HEK293 (cell line): ENCODE data around the gene TLE4.
"Not testable (repeated sequence)": the region's sequence is repeated elsewhere in the genome, so short reads cannot be mapped to it uniquely, and the experiment has no call there.

ENCODE experiments used
- CTCF ChIA-PET: fragments of 350-600 bp; formaldehyde crosslinking; extraction: SDS; loops from one replicate; lab custom pipeline; 2021; ENCODE audit warnings: antibody characterized with exemption; lab: Yijun Ruan, JAX
- POLR2A ChIA-PET: fragments of 300-600 bp; formaldehyde crosslinking; extraction: SDS; loops from one replicate; lab custom pipeline; 2020; ENCODE audit warnings: antibody characterized with exemption, inconsistent platforms; lab: Yijun Ruan, JAX
- H3K27ac ChIP-seq: fragments of 200-500 bp; sonication (Bioruptor generic); 2 replicates; pipeline ENCODE4 v1.5.1; 2014; ENCODE audit warnings: low read depth, low read length, control low read depth, inconsistent platforms; ENCODE audit errors: extremely low read depth
- H3K36me3 ChIP-seq, 2 experiments: fragments of 200-500 bp in 1 of 2; sonication (Bioruptor generic) in 1 of 2; 1 replicate in 1 of 2; 2 replicates in 1 of 2; pipeline ENCODE4 v1.5.1; 2014 to 2017; ENCODE audit warnings: inconsistent platforms in 2 of 2, low read length in 2 of 2; ENCODE audit not compliant: control insufficient read depth in 2 of 2, insufficient read depth in 1 of 2
- H3K4me1 ChIP-seq: fragments of 200-500 bp; sonication (Bioruptor generic); 2 replicates; pipeline ENCODE4 v1.5.1; 2014; ENCODE audit warnings: mild to moderate bottlenecking, low read length, inconsistent platforms; ENCODE audit not compliant: control insufficient read depth, insufficient read depth
- H3K4me3 ChIP-seq: 2 replicates; pipeline ENCODE4 v1.5.1; 2011; ENCODE audit warnings: low read depth, mild to moderate bottlenecking, control low read depth, low read length, moderate library complexity
- H3K9me3 ChIP-seq: fragments of 200-500 bp; sonication (Bioruptor generic); 2 replicates; pipeline ENCODE4 v1.5.1; 2014; ENCODE audit warnings: low read depth, low read length, inconsistent platforms; ENCODE audit not compliant: control insufficient read depth, insufficient read depth
- CTCF ChIP-seq: fragments of 450-650 bp; formaldehyde crosslinking; IDR thresholded peaks from 2 replicates; pipeline ENCODE4 v1.5.1; 2016; ENCODE audit warnings: missing biosample characterization, missing genetic modification characterization
- FEZF1 ChIP-seq: fragments of 450-650 bp; formaldehyde crosslinking; IDR thresholded peaks from 2 replicates; pipeline ENCODE4 v1.5.1; 2016; ENCODE audit warnings: missing biosample characterization, missing genetic modification characterization
- MYNN ChIP-seq: fragments of 450-650 bp; formaldehyde crosslinking; IDR thresholded peaks from 2 replicates; pipeline ENCODE4 v1.5.1; 2016; ENCODE audit warnings: missing biosample characterization, missing genetic modification characterization, borderline replicate concordance
- OSR2 ChIP-seq: fragments of 450-650 bp; formaldehyde crosslinking; IDR thresholded peaks from 2 replicates; pipeline ENCODE4 v1.5.1; 2016; ENCODE audit warnings: missing biosample characterization, missing genetic modification characterization
- PRDM6 ChIP-seq: fragments of 450-650 bp; formaldehyde crosslinking; IDR thresholded peaks from 2 replicates; pipeline ENCODE4 v1.5.1; 2017; ENCODE audit warnings: missing biosample characterization, missing genetic modification characterization
- SP7 ChIP-seq: fragments of 450-650 bp; formaldehyde crosslinking; IDR thresholded peaks from 2 replicates; pipeline ENCODE4 v1.5.1; 2016; ENCODE audit warnings: missing biosample characterization, missing genetic modification characterization
- TRIM28 ChIP-seq: IDR thresholded peaks from 2 replicates; pipeline ENCODE4 v1.6.1; 2011; ENCODE audit warnings: low read length, control low read depth, borderline replicate concordance
- ZBTB44 ChIP-seq: fragments of 450-650 bp; IDR thresholded peaks from 2 replicates; pipeline ENCODE4 v1.5.1; 2018; ENCODE audit warnings: missing biosample characterization, mild to moderate bottlenecking, missing genetic modification characterization
- ZEB2 ChIP-seq: fragments of 450-650 bp; formaldehyde crosslinking; IDR thresholded peaks from 2 replicates; pipeline ENCODE4 v1.5.1; 2016; ENCODE audit warnings: missing biosample characterization, missing genetic modification characterization
- ZNF112 ChIP-seq: fragments of 450-650 bp; formaldehyde crosslinking; IDR thresholded peaks from 2 replicates; pipeline ENCODE4 v1.5.0; 2017; ENCODE audit warnings: missing biosample characterization, missing genetic modification characterization
- ZNF146 ChIP-seq: fragments of 450-650 bp; formaldehyde crosslinking; IDR thresholded peaks from 2 replicates; pipeline ENCODE4 v1.5.1; 2016; ENCODE audit warnings: missing biosample characterization, missing genetic modification characterization
- ZNF341 ChIP-seq: fragments of 450-650 bp; formaldehyde crosslinking; IDR thresholded peaks from 2 replicates; pipeline ENCODE4; 2016; ENCODE audit warnings: low read depth, missing biosample characterization, missing genetic modification characterization
- ZNF416 ChIP-seq: fragments of 450-650 bp; formaldehyde crosslinking; IDR thresholded peaks from 2 replicates; pipeline ENCODE4 v1.5.1; 2016; ENCODE audit warnings: missing biosample characterization, missing genetic modification characterization
- ZNF488 ChIP-seq: fragments of 450-650 bp; formaldehyde crosslinking; IDR thresholded peaks from 2 replicates; pipeline ENCODE4 v1.5.1; 2016; ENCODE audit warnings: missing biosample characterization, missing genetic modification characterization
- ZNF549 ChIP-seq: fragments of 450-650 bp; IDR thresholded peaks from 2 replicates; pipeline ENCODE4 v1.5.1; 2018; ENCODE audit warnings: missing biosample characterization, missing genetic modification characterization, mild to moderate bottlenecking, inconsistent platforms, moderate library complexity
- ZNF664 ChIP-seq: fragments of 450-650 bp; formaldehyde crosslinking; IDR thresholded peaks from 2 replicates; pipeline ENCODE4 v1.5.1; 2016; ENCODE audit warnings: missing biosample characterization, missing genetic modification characterization
- ZNF843 ChIP-seq: fragments of 450-650 bp; formaldehyde crosslinking; IDR thresholded peaks from 2 replicates; pipeline ENCODE4 v1.5.1; 2016; ENCODE audit warnings: missing biosample characterization, missing genetic modification characterization
- ZSCAN30 ChIP-seq: fragments of 450-650 bp; IDR thresholded peaks from 2 replicates; pipeline ENCODE4 v1.5.1; 2018; ENCODE audit warnings: missing biosample characterization, mild to moderate bottlenecking, missing genetic modification characterization, moderate library complexity

The TLE4 gene

GRCh38 chr9:79604921-79605562 is 33.3 kb downstream of the TLE4 start (continued):
- TF ChIP-seq ZNF416 (tag by site-specific recombination) (no peak), ZBTB44 (tag by site-specific recombination) (no peak), TRIM28 (peak; percentile 47; the same call in 1 of the 2 replicates), ZNF112 (no peak), ZNF549 (tag by site-specific recombination) (no peak)
- TF ChIP-seq, all 188 proteins: peak for 2

- H3K36me3 ChIP-seq, result peaks cover 0 to 11% of the 10 kb centered on the region in 2 experiments; a peak in 1 of 3 replicates
- CTCF ChIA-PET, H3K4me1 ChIP-seq, H3K9me3 ChIP-seq: not testable (repeated sequence)
- POLR2A ChIA-PET, result interaction anchor here (0.6 to 1.1 kb wide), 3 partner anchors 7 to 1037 kb away, joined by 3 to 5 read pairs (median 3); partner anchors contain the start of gene TLE4
- TF ChIP-seq ZNF146 (tag by site-specific recombination), result peak; percentile 53
- TF ChIP-seq, all 188 proteins: peak for 1; not testable (repeated sequence) for 187
- not testable (repeated sequence) for H3K27ac ChIP-seq, H3K4me3 ChIP-seq
Measured at GRCh38 chr9:79606529-79606928, 34.8 kb downstream of the TLE4 start.

- H3K36me3 ChIP-seq, result peaks cover 0 to 15% of the 10 kb centered on the region in 2 experiments; a peak in 1 of 3 replicates
- no peak overlapping the region for H3K27ac ChIP-seq
- no peaks in the 10 kb centered on the region for H3K9me3 ChIP-seq
- H3K4me3 ChIP-seq, result no peak overlapping the region
- TF ChIP-seq ZNF664 (tag by site-specific recombination), result peak; percentile 37; the same call in 1 of the 2 replicates
- no peak for TF ChIP-seq MYNN
- TF ChIP-seq, all 188 proteins: peak for 1
- no peaks in the 10 kb centered on the region for H3K4me1 ChIP-seq
- ChIA-PET CTCF (no interaction called here), POLR2A (no interaction called here)
Measured at GRCh38 chr9:79609468-79610018, 37.8 kb downstream of the TLE4 start.

- POLR2A ChIA-PET, result interaction anchor here (1.0 kb wide), 1 partner anchor 36 kb away, joined by 3 read pairs; no protein-coding TSS in a partner anchor
- CTCF ChIA-PET, result no interaction called here
- H3K36me3 ChIP-seq, result peaks cover 0 to 18% of the 10 kb centered on the region in 2 experiments; a peak in 1 of 3 replicates
- H3K4me3 ChIP-seq, result no peak overlapping the region
- TF ChIP-seq FEZF1 (tag by site-specific recombination) (peak; percentile 62), ZEB2 (tag by site-specific recombination) (peak; percentile 30; the same call in 1 of the 2 replicates), ZNF488 (tag by site-specific recombination) (no peak), ZNF549 (tag by site-specific recombination) (no peak), TRIM28 (peak; percentile 90; the same call in 1 of the 2 replicates), PRDM6 (tag by site-specific recombination) (peak; percentile 85), ZSCAN30 (tag by site-specific recombination) (0 out of 2 replicates have a peak, but pooled peaks have one; percentile 31), ZNF341 (tag by site-specific recombination) (no peak), OSR2 (peak; percentile 54), SP7 (peak; percentile 40; the same call in 1 of the 2 replicates), ZNF843 (tag by site-specific recombination) (peak; percentile 71), CTCF (no peak)
- no peaks in the 10 kb centered on the region for H3K4me1 ChIP-seq
- H3K27ac ChIP-seq, result no peak overlapping the region
- H3K9me3 ChIP-seq, result no peaks in the 10 kb centered on the region
Measured at GRCh38 chr9:79610019-79610631, 38.4 kb downstream of the TLE4 start.
